HFF-Myc (cell line): ENCODE measurements around the gene TLE3.

Experiments
- DNase-seq: peaks from one replicate; pipeline ENCODE4 v3.0.0-alpha.2; 2011; ENCODE audit warnings: low read depth; ENCODE audit errors: extremely low read depth
- H3K4me3 ChIP-seq: replicated peaks from 2 replicates; pipeline ENCODE4 v1.5.1; 2011; ENCODE audit warnings: low read depth, mild to moderate bottlenecking, control low read depth, low read length
- TF ChIP-seq, protein P1 (sequence below): IDR thresholded peaks from 2 replicates; pipeline ENCODE4 v1.5.1; 2012; ENCODE audit warnings: mild to moderate bottlenecking, low read depth, low read length, control low read depth; ENCODE audit errors: missing control alignments

TLE3 gene

GRCh38 chr15:70025413-70026296 lies 72.1 kb downstream of the TLE3 start:
- DNase-seq, result no peak
- no peak overlapping the region for H3K4me3 ChIP-seq
- TF ChIP-seq, protein P1, sequence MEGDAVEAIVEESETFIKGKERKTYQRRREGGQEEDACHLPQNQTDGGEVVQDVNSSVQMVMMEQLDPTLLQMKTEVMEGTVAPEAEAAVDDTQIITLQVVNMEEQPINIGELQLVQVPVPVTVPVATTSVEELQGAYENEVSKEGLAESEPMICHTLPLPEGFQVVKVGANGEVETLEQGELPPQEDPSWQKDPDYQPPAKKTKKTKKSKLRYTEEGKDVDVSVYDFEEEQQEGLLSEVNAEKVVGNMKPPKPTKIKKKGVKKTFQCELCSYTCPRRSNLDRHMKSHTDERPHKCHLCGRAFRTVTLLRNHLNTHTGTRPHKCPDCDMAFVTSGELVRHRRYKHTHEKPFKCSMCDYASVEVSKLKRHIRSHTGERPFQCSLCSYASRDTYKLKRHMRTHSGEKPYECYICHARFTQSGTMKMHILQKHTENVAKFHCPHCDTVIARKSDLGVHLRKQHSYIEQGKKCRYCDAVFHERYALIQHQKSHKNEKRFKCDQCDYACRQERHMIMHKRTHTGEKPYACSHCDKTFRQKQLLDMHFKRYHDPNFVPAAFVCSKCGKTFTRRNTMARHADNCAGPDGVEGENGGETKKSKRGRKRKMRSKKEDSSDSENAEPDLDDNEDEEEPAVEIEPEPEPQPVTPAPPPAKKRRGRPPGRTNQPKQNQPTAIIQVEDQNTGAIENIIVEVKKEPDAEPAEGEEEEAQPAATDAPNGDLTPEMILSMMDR, result no peak

GRCh38 chr15:70024521-70024920 lies 73.2 kb downstream of the TLE3 start:
- no peak overlapping the region for H3K4me3 ChIP-seq
- DNase-seq, result no peak
- TF ChIP-seq, protein P1, result no peak

DNA sequence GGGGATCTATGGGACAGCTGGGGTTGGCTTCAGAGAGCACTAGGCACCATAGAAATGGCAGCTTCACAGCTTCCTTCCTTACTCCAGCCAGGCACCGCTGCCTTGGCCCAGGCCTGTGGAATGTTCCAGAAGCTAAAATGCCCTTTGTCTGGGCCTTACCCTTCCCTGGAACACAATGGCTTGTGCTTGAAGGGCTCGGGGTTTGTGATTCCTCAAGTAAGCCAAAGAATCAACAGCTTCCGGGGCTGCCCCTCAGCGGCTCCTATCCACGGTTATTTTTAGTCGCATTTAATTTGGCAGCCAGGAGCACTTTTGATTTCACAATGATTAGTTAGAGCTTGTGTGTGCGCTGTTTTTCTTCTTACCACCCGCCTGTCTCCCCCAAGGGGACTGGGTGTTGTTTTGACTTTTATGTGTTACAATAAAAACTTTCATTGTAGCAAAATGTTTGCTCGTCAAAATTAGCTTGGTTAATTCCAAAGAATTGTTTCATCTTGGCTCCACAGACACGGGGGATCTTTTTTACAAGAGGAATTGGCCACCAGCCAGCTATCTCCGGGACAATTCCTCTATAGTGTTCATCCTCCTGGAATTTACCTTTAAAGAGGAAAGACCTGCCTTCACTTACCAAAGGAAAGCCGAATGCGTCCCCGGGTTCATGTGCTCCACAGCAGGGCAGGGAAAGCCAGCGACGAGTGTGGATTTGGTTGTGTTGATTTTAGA lies 73.8 kb downstream of the TLE3 start:
- TF ChIP-seq, protein P1, result no peak
- H3K4me3 ChIP-seq, result no peak overlapping the region
- no peak for DNase-seq

DNA sequence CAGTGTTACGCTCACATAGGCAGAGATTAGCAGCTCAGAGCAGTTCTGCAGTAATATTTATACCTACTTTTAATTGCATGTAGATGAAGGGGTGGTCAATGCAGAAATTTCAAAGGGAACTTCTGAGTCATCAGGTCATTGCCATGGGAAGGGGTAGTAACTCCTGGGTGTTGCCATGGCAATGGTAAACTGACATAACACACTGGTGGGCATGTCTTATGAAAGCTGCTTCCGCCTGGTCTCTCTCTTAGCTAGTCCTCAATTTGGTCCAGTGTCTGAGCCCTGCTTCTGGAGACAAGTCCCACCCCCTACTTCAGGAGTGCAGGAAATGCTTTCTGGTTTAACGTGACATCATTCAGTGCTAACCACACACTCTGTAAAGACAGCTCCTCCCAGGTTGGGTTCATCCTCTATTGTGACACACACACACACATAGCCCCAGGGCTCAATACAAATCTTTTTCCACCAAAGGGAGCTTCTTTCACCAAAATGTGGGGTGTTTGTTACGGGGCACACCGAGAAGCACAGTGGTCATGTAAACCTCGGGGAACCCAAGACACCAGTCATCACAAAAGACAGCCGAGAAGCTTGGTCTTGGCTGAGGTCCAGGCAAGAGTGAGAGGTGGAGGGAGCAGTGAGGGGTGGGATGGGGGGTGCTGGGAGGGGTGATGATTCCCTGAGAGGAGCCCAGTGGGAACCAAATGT lies 74.5 kb downstream of the TLE3 start:
- peak; percentile 61 for DNase-seq
- no peak overlapping the region for H3K4me3 ChIP-seq
- TF ChIP-seq, protein P1, result no peak

DNA sequence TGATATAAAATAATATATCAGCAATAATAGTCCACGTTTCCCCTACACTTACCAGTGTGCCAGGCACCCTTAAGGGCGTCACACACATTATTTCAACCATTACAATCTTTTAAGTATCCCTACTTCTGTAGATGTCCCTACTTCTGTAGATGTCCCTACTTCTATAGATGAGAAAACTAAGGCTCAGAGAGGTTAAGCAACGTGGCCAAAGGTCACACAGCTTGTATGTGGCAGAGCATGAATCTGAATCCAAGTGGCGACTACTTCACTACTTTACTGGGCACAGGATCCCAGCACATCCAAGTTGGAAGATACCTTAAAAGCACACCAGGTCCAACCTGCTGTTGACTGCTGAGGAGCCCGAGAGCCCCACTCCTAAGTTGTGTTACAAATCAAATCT lies 77.5 kb downstream of the TLE3 start:
- DNase-seq, result no peak
- no peak overlapping the region for H3K4me3 ChIP-seq
- TF ChIP-seq, protein P1, result no peak

DNA sequence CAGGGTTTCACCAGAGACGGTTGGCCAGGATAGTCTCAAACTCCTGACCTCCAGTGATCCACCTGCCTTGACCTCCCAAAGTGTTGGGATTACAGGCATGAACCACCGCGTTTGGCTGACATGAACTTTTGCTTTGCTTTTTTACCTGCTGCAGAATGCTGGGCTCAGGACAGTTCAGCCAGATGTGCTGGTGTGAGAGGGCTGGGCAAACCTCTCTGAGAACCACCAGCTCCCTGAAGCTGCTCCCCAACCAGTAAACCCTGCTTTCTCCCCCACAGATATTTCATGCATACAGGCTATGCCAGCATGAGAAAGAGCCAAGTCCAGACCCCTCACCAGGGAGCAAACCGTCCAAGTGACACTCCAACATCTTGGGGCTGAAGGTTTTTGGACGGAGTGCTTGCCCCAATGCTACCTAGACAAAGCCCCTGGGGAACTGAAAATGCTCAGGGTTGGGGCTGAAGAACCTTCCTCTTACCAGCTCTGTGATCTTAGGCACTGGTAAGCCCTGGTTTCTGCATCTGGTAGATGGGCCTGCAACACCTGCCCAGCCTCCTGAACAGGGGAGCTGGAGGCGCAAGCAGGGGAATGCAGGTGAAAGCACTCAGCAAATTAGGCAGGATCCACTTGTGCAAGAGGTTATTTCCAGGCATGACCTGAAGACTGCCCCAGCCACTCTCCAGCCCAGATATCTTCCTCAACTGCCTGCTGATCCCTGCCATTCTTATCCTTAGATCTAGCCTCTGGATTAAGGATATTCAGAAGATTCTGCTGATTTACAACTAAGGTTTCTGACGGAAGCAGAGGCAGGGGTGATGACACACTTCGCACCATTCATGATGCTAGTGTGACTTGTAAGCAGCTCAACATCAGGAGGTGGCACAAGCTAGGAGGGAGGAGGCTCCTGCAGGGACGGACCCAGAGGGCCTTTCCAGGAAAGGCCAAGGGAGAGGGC lies 78.8 kb downstream of the TLE3 start:
- no peak for DNase-seq
- H3K4me3 ChIP-seq, result no peak overlapping the region
- TF ChIP-seq, protein P1, result no peak
